Measurements from ENCODE around the gene DDIAS.
A peak's percentile ranks its signal among the peaks of the same experiment; 100 is the strongest.

Gene DDIAS

DNA sequence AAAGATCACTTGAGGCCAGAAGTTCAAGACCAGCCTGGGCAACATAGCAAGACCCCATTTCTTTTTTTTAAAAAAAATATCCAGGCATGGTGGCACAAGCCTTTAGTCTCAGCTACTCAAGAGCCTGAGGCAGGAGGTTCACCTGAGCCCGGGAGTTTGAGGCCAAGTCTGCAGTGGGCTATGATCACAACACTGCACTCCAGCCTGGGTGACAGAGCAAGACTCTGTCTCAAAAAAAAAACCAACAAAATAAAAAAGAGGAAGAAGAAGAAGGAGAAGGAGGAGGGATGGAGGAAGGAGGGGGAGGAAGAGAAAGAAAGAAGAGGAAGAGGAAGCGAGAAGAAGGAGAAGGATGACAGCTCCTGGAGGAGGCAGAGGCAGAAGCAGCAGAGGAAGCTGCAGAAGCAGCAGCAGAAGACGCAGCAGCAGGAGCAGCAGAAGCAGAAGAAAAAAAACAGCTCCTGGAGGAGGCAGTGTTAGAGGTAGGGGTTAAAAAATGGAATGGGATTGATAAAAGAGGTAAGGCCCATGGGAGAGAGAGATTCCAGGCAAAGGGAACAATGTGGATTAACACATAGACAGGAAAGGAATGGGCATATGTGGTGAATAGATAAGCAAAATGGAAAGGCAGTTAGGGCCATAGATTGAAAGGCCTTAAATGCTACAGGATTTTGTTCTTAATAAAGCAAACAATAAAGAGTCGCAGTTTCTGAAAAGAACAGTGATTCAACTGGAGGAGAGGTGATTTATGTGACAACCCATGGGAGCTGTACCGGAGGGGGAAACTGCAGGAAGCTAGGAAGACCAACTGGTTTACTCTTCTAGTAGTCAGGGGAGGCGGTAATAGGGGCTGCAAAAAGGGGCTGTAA, 12.2 kb upstream of the DDIAS start:
- no peak overlapping the region for H3K4me3 ChIP-seq
- H3K27ac ChIP-seq: peak overlapping the region in 5 of 21 experiments; percentile 1 to 71 (median 45)

DNA sequence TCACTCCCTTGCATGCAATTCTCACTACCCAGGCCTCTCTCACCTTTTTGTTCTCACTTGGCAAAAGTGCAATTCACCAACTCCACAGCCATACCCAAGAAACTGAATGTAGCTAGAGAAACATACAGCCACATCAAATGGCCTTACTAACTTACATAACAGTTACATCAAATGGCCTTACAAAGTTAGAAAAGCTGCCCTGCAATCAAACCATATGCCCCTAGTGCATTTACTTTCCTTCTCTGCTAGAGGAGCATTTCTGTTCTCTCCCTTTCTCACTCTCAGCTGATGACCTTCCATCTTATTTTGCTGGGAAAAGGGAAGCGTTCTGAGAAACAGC, 11.6 kb upstream of the DDIAS start:
- H3K4me3 ChIP-seq: no peak overlapping the region
- peak overlapping the region in 5 of 21 experiments; percentile 1 to 71 (median 45) for H3K27ac ChIP-seq

DNA sequence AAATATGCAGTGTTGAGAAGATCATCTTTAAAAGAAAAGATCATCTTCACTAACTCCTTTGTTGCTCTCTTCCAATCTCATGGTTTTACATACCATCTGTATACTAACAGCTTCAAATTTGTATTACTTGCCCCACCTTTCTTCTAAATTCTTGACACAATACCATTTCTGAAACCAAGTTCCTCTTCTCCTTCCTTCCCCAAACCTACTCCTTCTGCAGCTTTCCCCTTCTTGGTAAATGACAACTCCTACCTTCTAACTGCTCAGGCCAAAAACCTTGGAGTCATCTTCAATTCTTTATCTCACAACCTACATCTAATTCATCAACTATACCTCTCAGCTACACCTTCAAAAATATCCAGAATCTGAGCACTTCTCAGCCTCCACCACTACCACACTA, 10.6 kb upstream of the DDIAS start:
- H3K4me3 ChIP-seq: no peak overlapping the region
- H3K27ac ChIP-seq: peak overlapping the region in 1 of 21 experiments; percentile 47

DNA sequence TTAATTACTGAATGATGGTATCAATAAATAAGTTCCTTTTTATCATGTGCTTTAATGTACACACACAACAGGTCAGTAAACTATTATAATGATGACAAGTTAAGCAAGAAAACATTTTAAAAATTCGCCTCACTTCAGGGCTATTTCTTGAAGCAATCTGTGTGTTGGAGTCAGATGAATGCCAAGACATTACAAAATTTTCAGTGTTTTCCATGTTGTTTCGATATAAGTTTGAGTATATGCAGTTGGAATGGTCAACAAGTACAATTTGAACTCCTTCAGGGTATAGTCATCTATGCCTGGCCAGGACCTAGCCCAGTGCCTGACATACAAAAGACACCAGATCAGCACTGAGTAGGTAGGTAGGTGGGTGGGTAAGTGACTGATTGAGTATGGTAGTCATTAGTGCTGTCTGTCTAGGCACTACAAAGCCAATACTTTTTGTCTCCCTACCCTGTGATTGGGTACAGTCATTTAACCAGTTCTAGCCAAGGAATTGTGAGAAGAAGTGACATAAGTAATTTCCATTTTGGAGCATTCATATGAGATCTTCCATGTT, 8.8 kb upstream of the DDIAS start:
- Histone ChIP-seq H3K27ac (no peak overlapping the region), H3K4me3 (no peak overlapping the region)

DNA sequence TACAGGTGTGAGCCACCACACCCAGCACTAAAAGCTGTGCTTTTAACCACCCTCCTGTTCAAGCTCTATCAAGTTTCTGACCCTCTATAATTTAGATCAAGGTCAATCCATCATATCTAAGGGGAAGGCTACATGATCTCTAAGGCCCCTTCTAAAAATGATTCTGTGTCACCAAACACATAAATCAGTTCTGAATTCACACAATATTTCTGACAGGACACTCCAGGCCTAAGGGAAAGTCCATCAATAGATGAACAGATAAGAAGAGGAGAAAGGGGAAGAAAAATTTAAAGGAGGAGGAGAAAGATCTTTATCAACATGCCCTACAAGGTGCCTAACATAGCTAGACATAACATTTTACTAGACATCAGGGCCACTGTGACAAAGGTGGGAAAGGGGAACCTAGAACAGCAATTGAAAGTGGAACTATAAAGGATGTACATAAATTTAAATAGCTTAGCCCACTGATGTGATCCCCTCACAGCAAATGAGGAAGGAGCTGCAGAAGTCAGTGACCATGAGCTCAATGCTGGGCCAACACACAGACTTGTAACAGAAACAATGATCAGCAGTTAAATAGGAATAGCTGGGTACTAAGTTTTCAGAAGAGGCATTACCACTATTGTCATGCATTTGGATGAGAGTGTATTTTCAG, 6.0 kb upstream of the DDIAS start:
- Histone ChIP-seq H3K4me3 (no peak overlapping the region), H3K27ac (peak overlapping the region in 1 of 21 experiments; percentile 32)

DNA sequence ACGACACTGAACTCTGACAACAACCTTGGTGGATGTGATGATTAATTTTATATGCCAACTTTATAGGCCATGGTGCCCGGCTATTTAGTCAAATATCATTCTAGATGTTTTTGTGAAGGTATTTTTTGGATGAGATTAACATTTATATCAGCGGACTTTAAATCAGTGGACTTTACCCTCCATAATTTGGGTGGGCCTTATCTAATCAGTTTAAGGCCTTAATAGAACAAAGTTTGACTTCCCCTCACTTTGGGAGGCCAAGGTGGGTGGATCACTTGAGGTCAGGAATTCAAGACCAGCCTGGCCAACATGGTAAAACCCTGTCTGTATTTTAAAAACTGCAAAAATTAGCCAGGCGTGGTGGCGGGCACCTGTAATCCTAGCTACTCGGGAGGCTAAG, 5.4 kb upstream of the DDIAS start:
- Histone ChIP-seq H3K27ac (peak overlapping the region in 1 of 21 experiments; percentile 32), H3K4me3 (no peak overlapping the region)

DNA sequence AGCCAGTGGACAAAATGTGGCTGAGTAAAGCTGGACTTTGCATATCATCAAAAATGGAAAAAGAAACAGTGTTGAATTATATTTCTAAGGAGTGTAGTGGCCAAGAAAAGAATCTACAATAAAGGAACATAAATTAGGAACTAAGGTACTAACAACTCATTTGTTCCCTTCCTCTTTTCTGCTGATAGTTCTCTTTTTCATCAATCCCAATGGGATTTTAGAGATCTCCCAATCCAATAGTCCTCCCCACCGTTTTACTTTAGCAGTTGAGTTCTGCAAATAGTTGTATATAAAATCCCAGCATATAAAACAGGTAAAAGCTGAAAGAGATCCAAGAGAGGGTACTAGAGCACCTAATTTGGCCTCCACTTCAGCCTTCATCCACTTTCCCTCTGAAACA, 3.3 kb upstream of the DDIAS start:
- peak overlapping the region in 4 of 7 experiments; percentile 55 to 70 (median 66) for H3K4me3 ChIP-seq
- H3K27ac ChIP-seq: peak overlapping the region in 5 of 21 experiments; percentile 12 to 95 (median 86)

DNA sequence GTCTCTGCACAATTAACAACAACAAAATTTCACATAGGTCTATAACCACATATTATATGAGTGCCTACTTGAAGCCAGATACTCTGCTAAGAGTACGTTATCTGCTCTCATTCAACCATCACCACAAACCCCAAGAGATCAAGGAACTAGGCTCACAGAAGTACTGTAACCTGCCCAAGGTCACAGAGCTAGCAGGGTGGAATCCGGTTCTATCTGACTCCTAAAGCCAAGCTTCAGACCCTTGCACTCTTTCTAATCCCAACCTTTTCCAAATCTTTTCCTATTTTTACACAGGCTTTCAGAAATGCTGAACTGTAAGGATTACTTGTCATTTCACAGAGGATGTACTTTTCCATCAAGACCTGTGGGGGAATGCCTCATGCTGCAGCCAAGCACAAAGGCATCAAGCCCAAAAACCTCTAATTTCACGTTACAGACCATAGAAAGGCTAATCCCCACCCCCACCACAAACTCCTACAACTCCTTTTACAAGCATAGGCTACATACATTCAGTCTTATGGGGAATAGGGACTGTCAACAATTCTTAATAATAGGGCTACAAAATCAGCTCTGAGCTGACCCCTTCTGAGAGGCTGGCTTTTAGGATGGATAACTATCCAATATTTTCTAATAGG, 2.2 kb upstream of the DDIAS start:
- H3K27ac ChIP-seq: peak overlapping the region in 15 of 21 experiments; percentile 75 to 95 (median 89)
- peak overlapping the region; percentile 55 to 72 (median 70) for H3K4me3 ChIP-seq

DNA sequence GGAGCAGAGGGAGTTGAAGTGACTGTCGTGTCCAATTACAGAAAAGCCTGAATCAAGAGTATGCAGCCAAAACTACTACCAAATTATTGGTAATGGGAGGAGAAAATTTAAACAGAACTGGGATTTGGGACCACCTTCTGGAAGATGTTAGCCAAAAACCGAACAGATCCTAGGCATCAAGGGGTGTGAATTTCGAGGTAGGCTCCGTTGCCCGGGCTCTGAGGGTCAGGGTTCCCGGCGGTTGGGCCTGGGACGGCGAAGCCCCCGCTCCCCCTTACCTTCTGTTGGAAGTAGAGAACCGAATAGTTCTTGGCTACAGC, 1.6 kb upstream of the DDIAS start:
- Histone ChIP-seq H3K4me3 (peak overlapping the region; percentile 55 to 72 (median 70)), H3K27ac (peak overlapping the region in 20 of 21 experiments; percentile 75 to 95 (median 88))

DNA sequence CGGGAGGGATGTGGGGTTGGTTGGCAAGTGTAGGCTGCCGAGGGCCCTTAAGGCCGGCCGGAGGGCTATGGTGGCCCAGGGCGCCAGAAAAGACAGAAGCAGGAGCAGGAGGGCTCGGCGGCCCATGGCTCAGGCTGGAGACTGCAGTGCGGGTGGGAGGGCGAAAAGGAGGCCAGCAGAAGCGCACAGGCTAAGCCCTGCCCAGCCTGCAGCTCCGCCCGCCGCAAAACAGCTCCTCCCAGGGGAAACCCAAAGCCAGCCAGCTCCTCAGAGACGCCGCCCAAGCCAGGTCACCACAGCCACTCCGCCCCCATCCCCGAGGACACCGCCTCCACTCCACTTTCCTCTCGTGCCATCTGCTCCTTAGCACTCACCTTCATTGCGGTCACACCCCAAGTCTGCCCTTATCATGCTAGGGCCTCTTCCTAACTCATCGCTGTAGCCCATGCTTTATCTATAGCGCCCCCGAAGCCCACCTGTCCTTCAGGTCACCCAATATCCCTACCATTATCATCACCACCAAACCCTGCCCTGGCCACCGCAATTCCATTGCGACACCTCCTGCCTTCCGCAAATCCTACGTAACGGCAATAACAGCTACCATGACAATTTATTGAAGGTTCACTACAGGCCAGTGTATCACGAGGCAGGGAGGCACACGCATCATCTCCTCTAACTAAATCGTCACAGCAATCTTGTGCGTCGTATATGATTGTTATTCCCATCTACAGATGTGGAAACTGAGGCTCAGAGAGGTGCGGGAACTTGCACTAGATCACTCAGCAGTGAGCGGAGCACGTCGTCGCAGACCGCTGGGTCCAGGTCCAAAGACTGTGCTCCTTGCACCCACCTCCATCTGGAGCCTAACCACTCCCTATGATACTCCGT, 1.0 kb upstream of the DDIAS start, which contains the start of gene PRCP:
Gene PRCP (minus strand): TSS at position 154 of the 888 bp plus-strand sequence. CDS start 28 bp downstream, at position 126.
- peak within 1 kb of the TSS; percentile 75 to 95 (median 87) for H3K27ac ChIP-seq
- peak within 1 kb of the TSS; percentile 55 to 72 (median 70) for H3K4me3 ChIP-seq

DNA sequence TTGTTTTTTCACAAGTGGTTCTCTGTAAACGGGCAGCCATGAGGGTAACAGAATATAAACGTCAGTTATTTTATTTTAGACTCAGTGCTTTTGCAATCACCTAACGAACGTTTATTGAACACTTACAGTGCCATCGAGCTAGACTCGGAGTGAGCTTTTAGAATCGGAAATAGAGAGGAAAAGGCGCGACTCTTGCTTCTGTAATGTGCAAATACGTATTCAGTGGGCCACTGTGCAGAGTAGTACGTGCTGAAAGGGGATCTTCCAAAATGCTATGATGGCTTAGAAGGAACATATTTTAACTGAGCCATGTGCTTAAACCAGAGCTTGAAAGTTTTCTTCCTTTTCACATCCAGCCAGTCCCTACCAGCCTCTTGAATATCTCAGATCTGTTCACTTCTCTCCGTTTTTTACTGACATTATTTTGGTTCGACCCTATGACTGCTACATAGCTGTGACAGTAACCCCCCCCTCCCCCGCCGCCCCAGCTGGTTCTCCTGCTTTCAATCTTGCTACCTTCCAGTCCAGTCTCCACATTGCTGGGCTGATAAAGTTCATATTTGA, 468 bp downstream of the DDIAS start:
- Histone ChIP-seq H3K4me3 (peak overlapping the region; percentile 55 to 72 (median 70)), H3K27ac (peak overlapping the region in 1 of 21 experiments; percentile 91)

DNA sequence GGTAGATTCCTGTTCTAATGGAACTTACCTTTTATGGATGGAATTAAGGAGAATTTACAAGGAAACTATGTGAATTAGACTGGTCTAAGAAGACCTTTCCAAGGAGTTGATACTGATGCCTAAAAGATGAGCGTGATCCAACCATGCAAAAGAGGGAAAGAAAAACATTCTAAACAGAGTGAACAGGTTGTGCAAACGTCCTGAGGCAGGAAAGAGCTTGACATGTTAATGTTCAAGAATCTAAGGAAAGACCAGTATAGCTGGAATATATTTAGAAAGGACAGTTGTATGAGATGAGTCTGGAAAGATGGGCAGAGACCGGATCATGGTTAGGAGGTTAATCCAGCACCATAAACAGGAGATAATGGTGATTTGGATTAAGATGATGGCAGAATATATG, 1.3 kb downstream of the DDIAS start:
- no peak overlapping the region for H3K27ac ChIP-seq
- no peak overlapping the region for H3K4me3 ChIP-seq

DNA sequence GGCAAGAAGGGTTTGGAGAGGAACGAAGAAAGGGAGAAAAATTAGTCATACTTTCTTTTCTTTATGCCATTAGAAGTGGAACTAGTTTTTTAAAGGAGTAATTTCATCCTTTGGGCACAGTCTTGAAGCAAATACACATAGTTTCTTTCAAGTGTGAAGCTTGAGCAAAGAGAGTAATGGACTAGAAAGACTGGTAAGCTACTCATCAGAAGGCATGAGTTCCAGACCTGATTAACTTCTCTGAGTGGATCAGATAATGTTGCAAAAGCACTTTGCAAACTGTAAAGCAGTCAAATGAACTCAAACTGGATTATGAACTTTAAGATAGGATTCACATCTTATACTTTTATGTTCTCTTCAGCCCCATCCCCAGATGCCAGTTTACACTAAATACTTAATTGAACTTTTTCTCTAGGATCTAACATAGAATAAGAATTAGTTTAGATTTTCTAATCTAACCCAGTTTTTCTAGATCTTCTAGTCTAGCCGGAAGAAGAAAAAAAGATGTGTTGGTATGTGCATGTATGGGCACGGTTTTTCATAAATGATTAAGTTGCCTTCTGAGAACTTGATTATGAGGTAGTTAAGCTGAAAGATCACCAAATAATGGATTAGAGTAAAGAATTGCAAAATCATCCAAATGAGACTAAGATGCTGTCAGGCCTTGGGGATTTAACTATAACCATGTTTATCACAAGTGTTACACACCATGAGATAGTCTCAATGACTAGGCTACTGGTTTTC, 2.5 kb downstream of the DDIAS start:
- peak overlapping the region in 1 of 21 experiments; percentile 14 for H3K27ac ChIP-seq

DNA sequence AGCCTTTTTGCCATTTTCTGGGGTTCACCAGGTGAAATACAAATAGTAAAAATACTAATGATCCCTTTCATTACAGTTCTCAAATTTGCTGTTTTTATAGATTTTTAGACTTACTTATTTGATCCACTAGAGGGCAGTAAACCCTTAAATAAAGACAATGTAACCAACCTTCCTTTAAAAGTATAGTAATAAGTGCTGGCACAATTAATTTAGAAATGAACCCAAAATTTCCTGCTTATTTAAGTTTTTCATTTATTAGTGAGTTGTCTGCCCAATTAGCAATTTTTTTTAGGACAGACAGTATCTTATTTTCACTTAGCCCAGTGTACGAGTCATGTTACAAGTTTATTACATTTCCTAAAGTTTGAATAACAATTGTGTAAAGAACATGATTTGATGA, 4.7 kb downstream of the DDIAS start:
- no peak overlapping the region for H3K4me3 ChIP-seq
- peak overlapping the region in 1 of 21 experiments; percentile 2 for H3K27ac ChIP-seq

More for the DNA sequence above, 2.5 kb downstream of the DDIAS start:
- no peak overlapping the region for H3K4me3 ChIP-seq

DNA sequence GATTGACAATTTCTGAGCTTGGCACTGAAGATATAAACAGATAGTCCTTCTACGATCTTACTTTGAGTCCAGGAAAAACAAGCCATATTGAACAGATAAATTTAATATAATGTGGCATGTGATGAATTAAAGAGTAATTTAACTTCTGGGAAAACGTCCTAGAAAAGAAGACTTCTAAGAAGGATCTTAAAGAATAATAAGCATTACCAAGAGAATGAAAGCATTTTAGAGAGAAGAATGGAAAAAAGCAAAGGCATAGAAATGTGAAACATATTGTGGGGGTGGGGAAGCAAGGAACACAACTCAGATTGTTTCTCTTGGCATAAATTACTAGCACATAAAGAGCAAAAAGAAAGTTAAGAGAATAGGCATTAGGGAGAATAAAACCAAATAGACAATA, 5.4 kb downstream of the DDIAS start:
- no peak overlapping the region for H3K4me3 ChIP-seq
- peak overlapping the region in 2 of 21 experiments; percentile 2 to 16 for H3K27ac ChIP-seq

DNA sequence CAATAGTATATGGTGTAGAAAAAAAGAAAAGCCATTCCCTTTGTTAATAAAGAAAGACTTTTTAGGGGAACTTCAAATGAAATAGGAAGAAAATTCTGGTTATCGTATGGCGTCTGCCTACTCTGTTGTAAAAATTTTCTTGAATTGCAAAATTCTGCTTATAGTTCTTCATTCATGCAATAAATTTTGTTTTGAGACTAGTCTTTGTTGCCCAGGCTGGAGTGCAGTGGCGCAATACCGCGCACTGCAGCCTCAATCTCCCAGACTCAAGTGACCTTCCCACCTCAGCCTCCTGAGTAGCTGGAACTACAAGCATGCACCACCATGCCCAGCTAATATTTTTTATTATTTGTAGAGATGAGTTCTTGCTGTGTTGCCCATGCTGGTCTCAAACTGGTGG, 5.8 kb downstream of the DDIAS start:
- Histone ChIP-seq H3K4me3 (no peak overlapping the region), H3K27ac (peak overlapping the region in 3 of 21 experiments; percentile 1 to 16 (median 8))

DNA sequence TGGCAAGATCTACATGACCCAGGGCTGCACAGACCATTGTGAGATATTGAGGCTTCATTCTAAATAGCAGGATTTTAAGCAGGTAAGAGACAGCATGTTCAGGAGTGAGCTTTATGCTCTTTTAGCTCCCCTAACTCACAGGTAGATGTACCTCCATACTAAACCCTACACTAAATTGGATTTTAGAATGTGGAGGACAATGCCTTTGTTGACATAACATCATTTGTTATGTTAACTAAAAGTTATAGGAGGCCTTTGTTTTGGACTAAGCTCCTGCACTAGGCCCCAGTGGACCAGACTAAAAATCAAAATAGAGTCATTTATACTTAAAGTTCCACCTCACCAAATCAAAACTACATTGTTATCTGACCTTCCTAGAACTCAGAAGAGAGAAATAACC, 6.8 kb downstream of the DDIAS start:
- Histone ChIP-seq H3K27ac (no peak overlapping the region), H3K4me3 (no peak overlapping the region)

DNA sequence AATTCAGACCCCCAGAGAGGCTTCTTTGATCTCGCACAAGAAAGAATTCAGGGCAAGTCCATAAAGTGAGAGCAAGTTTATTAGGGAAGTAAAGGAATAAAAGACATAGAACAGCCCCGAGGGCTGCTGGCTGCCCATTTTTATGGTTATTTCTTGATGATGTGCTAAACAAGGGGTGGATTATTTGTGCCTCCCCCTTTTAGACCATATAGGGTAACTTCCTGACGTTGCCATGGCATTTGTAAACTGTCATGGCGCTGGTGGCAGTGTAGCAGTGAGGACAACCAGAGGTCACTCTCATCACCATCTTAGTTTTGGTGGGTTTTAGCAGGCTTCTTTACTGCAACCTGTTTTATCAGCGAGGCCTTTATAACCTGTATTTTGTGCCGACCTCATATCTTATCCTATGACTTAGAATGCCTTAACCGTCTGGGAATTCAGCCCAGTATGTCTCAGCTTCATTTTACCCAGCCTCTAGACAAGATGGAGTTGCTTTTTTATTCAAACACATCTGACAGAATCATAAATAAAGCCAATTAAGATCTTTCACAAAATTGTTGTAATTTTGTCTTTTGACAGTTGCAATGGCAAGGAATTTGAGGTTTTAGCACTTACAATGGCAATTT, 7.6 kb downstream of the DDIAS start:
- no peak overlapping the region for H3K4me3 ChIP-seq

More for the DNA sequence above, 7.6 kb downstream of the DDIAS start:
- H3K27ac ChIP-seq: no peak overlapping the region
